ENCODE data around the gene ZNF506. TPM values are rescaled to one million over a fixed set of nuclear protein-coding genes. Genes with fewer than 3 reads are reported as not detected.
"Not testable (repeated sequence)": the region's sequence is repeated elsewhere in the genome, so short reads cannot be mapped to it uniquely, and the experiment has no call there.

The ZNF506 gene
- total RNA-seq = 22.4 TPM

DNA sequence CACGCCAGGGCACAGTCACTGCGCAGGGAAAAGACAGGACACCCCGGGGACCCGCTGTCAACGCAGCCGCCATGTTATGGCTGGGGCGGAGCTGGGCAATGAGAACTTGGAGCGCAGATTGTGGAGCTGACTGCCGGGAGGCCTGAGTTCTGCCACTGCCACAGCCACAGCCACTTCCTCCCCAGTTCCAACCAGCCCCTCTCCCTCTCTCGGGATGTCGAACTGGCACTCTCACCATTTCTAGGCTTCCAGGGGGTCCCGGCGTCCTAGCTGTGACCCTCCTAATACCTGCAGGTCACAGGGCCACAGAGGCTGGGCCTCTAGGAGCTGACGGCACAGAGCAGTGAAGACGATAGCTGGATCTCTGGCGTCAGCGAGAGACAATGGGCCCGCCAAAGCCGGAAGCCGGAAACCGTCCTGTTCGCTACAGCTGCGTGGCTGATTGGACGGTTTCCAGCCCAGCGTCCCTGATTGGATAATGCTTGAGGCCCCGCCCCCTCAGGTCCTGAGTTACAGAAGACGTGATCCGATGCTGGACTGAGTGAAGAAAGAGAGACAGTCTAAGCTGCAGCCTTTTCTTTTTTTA lies at the start of gene ZNF506:
Gene ZNF506, minus strand, starts transcription at position 385 of the 586 bp plus-strand sequence. Its CDS starts 147 bp downstream, at position 238.
- no peaks in the 10 kb centered on the region for H3K4me1 ChIP-seq
- intact Hi-C loops (cut with DNase I) = loop anchor here (1.0 to 5.0 kb wide), 5 partner anchors 44 to 154 kb away; partner anchors contain the start of genes ZNF101, ZNF14, ZNF253 and ZNF93
- peak; percentile 96 to 99 for DNase-seq (ENCODE audit: low spot score in 2 of 2)
- H3K36me3 ChIP-seq = peaks cover 0 to 10% of the 10 kb centered on the region in 2 donors
- peak within 1 kb of the TSS; percentile 83 to 93 for H3K27ac ChIP-seq
- no peaks in the 10 kb centered on the region for H3K27me3 ChIP-seq
- TF ChIP-seq, protein P1, sequence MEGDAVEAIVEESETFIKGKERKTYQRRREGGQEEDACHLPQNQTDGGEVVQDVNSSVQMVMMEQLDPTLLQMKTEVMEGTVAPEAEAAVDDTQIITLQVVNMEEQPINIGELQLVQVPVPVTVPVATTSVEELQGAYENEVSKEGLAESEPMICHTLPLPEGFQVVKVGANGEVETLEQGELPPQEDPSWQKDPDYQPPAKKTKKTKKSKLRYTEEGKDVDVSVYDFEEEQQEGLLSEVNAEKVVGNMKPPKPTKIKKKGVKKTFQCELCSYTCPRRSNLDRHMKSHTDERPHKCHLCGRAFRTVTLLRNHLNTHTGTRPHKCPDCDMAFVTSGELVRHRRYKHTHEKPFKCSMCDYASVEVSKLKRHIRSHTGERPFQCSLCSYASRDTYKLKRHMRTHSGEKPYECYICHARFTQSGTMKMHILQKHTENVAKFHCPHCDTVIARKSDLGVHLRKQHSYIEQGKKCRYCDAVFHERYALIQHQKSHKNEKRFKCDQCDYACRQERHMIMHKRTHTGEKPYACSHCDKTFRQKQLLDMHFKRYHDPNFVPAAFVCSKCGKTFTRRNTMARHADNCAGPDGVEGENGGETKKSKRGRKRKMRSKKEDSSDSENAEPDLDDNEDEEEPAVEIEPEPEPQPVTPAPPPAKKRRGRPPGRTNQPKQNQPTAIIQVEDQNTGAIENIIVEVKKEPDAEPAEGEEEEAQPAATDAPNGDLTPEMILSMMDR (IDR thresholded peaks at IDR 0.05) = no peak
- peaks cover 0 to 16% of the 10 kb centered on the region in 2 donors for H3K9me3 ChIP-seq
- H3K4me3 ChIP-seq = peak within 1 kb of the TSS; percentile 66 to 69

DNA sequence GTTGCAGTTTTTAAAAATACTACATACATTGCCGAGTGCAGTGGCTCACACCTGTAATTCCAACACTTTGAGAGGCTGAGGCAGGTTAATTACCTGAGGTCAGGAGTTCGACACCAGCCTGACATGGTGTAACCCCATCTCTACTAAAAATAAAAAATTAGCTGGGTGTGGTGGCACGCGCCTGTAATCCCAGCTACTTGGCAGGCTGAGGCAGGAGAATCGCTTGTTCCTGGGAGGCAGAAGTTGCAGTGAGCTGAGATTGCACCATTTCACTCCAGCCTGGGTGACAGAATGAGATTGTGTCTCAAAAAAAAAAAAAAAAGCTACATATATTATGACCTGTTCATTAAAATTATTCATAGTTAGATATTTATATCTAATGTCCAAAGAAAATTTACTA lies 48.5 kb upstream of the ZNF506 start:
- H3K27me3 ChIP-seq; intact Hi-C loops (cut with DNase I); H3K27ac ChIP-seq; H3K4me3 ChIP-seq; H3K36me3 ChIP-seq; DNase-seq (ENCODE audit: low spot score in 2 of 2); H3K9me3 ChIP-seq; H3K4me1 ChIP-seq: not testable (repeated sequence)

DNA sequence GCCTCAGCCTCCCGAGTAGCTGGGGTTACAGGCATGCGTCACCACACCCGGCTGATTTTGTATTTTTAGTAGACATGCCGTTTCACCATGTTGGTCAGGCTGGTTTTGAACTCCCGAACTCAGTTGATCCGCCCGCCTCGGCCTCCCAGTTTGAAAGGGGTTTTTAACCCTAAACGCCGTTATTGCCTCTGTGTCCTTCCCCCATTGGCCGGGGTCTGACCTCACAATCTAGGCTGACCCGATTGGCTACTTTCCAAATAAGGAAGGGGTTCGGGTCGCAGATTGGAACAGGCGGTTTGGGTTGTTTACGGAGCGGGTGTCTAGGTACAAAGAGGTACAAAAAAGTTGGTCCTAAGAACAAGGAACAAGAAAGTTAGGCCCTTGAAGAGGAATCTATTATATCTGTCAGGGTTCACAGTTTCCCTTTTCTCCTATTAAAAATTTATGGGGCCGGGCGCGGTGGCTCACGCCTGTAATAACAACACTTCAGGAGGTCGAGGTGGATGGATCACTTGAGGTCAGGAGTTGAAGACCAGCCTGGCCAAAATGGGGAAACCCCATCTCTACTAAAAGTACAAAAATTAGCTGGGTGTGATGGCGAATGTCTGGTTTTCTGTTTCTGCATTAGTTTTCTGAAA lies 45.2 kb upstream of the ZNF506 start:
- Histone ChIP-seq H3K4me3 (peak overlapping the region; percentile 79 to 93), H3K27me3 (no peaks in the 10 kb centered on the region), H3K9me3 (no peaks in the 10 kb centered on the region), H3K27ac (peak overlapping the region; percentile 89 to 96), H3K4me1 (peaks cover 3 to 6% of the 10 kb centered on the region in 2 donors), H3K36me3 (no peaks in the 10 kb centered on the region)
- no peak for DNase-seq (ENCODE audit: low spot score in 2 of 2)
- TF ChIP-seq, protein P1 (IDR thresholded peaks at IDR 0.05) = no peak
- intact Hi-C loops (cut with DNase I) = loop anchor here (2.0 kb wide), 1 partner anchor 90 kb away; no protein-coding TSS in a partner anchor

DNA sequence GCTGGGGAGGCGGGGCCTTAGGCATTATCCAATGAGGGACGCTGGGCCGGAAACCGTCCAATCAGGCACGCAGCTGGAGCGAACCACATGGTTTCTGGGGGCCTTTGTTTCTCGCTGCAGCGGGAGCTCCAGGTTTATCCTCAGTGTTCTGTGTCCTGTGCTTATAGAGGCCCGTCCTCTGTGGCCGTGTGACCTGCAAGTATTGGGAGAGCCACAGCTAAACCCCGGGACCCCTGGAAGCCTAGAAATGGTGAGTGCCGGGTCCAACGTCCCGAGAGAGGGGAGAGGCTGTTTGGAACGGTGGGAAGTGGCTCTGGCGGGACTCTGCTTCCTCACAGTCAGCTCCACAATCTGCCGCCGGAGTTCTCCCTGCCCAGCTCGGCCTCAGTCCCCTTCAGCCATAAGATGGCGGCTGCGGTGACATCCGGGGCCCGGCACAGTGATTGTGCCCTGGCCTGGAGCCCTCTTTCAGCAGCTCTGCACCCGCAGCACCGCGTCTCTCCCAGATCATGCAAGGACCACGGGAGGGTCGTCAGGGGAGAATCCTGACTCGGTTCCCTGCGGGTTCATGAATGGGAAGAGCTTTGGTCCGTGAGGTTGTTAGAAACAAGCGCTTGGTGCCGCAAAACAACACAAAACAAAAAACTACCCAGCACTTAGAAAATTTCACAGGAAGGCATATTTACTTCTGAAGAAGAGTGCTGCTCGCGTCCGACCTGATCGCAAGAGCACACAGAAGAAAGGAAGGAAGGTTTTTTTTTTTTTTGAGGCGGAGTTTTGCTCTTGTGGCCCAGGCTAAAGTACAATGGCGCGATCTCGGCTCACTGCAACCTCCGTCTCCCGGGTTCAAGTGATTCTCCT lies 44.4 kb upstream of the ZNF506 start, which contains the start of gene ZNF253:
Gene ZNF253, plus strand, starts transcription at position 133 of the 861 bp plus-strand sequence. Its CDS starts 115 bp downstream, at position 248.
- Histone ChIP-seq H3K4me1 (peaks cover 3 to 6% of the 10 kb centered on the region in 2 donors), H3K9me3 (no peaks in the 10 kb centered on the region), H3K4me3 (peak within 1 kb of the TSS; percentile 79 to 93), H3K27me3 (no peaks in the 10 kb centered on the region), H3K27ac (peak within 1 kb of the TSS; percentile 89 to 96), H3K36me3 (no peaks in the 10 kb centered on the region)
- TF ChIP-seq, protein P1 (IDR thresholded peaks at IDR 0.05) = no peak
- DNase-seq (ENCODE audit: low spot score in 2 of 2) = peak; percentile 94 to 98
- intact Hi-C loops (cut with DNase I) = loop anchor here (1.0 to 2.0 kb wide), 4 partner anchors 35 to 213 kb away; partner anchors contain the start of genes ZNF506 and ZNF93

DNA sequence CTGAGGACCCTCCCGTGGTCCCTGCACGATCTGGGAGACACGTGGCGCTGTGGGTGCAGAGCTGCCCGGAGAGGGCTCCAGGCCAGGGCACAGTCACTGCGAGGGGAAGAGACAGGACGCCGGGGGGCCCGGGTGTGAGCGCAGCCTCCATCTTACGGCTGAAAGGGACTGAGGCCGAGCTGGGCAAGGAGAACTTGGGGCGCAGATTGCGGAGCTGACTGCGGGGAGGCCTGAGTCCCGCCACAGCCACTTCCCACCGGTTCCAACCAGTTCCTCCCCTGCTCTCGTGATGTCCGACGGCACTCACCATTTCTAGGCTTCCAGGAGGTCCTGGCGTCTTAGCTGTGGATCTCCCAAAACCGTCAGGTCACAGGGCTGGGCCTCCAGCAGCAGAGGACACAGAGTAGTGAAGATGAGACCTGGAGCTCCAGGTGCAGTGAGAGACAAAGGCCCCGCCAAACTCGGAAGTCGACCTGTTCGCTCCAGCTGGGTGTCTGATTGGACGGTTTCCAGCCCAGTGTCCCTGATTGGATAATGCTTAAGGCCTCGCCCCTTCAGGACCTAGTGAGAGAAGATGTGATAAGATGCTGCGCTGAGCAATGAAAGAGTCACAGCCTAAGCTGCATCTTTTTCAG lies 39.3 kb upstream of the ZNF506 start:
- H3K9me3 ChIP-seq = no peaks in the 10 kb centered on the region
- peak overlapping the region in 1 of 2 donors; percentile 46 for H3K4me3 ChIP-seq
- TF ChIP-seq, protein P1 (IDR thresholded peaks at IDR 0.05) = no peak
- H3K27me3 ChIP-seq = no peaks in the 10 kb centered on the region
- no peak overlapping the region for H3K27ac ChIP-seq
- intact Hi-C loops (cut with DNase I) = no loop called here
- H3K36me3 ChIP-seq = no peaks in the 10 kb centered on the region
- H3K4me1 ChIP-seq = no peaks in the 10 kb centered on the region
- no peak for DNase-seq (ENCODE audit: low spot score in 2 of 2)

Data from ascending aorta (tissue), 2 donors.